CD1c-positive myeloid dendritic cell (primary cell): Measurements from ENCODE around the gene CASP7.
A peak's percentile ranks its signal among the peaks of the same experiment; 100 is the strongest.
"Not testable (repeated sequence)": the region's sequence is repeated elsewhere in the genome, so short reads cannot be mapped to it uniquely, and the experiment has no call there.

Experiments used
- DNase-seq: peaks from one replicate; pipeline ENCODE4 v3.0.0-alpha.2; 2016; ENCODE audit errors: extremely low spot score

CASP7 gene

DNA sequence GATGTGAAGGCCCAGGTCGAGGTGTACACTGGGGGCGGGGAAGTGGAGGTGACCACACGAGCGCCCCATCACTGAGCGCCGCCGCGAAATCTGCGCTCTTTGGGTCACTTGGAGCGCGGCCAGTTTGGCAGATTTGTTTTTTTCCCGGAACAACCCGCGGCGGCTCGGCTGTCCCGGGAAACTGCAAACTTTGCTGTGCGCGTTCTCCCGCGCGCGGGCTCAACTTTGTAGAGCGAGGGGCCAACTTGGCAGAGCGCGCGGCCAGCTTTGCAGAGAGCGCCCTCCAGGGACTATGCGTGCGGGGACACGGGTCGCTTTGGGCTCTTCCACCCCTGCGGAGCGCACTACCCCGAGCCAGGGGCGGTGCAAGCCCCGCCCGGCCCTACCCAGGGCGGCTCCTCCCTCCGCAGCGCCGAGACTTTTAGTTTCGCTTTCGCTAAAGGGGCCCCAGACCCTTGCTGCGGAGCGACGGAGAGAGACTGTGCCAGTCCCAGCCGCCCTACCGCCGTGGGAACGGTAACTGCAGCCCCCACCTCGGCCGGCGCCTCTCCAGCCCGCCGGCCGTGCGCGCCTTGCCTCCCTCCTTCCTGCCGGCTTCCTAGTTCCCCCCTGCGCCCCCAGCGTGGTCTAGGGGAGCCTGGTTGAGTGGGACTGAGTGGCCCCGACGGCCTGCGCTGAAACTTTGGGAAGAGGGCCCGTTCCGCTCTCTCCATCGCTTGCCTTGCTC lies at the start of gene CASP7:
Gene CASP7, plus strand, starts transcription at position 450 of the 727 bp plus-strand sequence. CDS start 17,582 bp downstream, outside the sequence.
- peak; percentile 83 for DNase-seq

DNA sequence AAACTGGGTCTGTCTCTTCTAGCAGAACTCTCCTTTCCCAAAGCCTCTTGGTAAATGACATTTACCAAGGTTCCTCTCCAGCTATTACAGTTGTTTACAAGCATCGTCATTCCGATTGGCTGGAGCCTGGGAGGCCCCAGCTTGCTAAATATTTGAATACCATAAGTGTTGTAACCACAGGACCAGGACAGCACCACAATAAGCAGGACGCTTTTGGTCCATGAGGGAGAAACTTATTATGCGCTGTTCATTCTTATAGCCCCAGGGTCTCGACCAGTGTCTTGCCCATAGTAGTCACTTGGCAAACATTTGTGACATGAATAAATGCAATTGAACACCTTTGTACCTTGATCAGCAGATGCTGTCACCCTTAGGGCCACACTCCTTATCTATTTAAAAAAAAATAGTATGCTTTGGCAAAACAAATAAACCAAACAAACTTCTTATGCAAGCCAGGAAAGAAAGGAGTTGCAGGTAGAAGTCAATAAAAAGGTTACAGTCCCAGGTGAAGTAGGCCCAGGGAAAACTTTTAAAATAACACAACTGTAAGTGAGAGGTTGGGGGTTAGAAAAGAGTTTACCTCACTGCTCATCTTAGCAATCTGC lies 48.7 kb upstream of the CASP7 start:
- no peak for DNase-seq

GRCh38 chr10:113631684-113632367 lies 47.9 kb upstream of the CASP7 start:
- DNase-seq: no peak

DNA sequence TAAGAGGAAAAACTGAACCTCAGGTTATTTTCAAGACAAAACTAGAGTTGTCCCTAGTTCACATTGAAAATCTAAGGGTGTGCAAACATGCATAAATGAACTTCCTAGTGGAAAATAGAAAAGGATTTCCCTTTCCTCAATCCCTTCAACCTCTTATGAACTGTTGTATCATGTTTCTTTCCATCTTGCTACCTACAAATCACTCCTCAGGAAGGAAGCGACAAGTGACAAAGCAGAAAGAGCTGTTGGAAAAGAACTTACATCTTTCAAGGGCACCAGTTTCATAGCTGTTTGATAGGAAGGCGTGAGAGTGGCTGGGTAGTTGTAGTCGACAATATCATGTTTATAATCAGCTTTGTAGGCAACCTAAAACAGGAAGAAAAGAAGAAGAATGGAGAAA lies 39.7 kb upstream of the CASP7 start:
- DNase-seq: no peak

GRCh38 chr10:113641702-113642101 lies 38.0 kb upstream of the CASP7 start:
- no peak for DNase-seq

GRCh38 chr10:113643183-113643582 lies 36.5 kb upstream of the CASP7 start:
- no peak for DNase-seq

DNA sequence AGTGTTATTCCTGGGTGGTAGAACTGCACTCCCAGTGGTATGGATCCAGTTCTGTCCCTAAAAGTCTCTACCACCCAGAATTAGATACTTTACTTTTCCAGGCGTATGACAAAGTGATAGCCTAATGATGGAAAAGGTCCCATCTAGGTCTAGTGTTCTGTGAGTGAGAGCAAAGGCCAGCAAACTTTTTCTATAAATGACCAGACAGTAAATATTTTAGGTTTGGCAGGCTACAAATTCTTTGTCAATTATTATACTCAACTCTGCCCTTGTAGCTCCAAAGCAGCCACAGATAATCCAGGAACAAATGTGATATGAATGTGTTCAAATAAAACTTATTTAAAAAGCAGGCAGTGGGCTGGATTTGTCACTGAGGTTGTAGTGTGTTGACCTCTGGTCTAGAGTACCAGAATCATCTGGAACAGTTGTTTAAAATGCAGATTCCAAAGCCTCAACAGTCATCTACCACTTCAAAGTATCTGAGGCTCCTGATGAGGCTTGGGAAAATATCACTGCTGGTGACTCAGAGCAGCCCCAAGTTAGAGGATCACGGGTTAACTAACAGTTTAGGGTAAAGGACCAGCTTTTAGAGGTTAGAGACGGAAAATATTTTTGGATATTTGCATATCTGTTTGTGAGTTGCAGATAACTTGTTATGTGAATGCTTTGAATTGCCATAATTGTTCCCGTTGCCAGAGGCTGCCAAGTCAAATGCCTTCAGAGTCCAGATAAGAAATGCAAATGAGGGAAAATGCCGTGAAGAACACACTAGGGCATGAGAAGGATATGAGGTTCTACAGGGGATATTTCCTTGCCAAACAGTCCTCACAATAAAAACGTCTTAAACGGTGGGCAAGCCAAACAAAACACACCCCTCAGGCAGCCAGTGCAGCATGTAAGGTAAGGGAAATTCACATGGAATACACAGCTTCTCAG lies 35.3 kb upstream of the CASP7 start:
- DNase-seq: no peak

DNA sequence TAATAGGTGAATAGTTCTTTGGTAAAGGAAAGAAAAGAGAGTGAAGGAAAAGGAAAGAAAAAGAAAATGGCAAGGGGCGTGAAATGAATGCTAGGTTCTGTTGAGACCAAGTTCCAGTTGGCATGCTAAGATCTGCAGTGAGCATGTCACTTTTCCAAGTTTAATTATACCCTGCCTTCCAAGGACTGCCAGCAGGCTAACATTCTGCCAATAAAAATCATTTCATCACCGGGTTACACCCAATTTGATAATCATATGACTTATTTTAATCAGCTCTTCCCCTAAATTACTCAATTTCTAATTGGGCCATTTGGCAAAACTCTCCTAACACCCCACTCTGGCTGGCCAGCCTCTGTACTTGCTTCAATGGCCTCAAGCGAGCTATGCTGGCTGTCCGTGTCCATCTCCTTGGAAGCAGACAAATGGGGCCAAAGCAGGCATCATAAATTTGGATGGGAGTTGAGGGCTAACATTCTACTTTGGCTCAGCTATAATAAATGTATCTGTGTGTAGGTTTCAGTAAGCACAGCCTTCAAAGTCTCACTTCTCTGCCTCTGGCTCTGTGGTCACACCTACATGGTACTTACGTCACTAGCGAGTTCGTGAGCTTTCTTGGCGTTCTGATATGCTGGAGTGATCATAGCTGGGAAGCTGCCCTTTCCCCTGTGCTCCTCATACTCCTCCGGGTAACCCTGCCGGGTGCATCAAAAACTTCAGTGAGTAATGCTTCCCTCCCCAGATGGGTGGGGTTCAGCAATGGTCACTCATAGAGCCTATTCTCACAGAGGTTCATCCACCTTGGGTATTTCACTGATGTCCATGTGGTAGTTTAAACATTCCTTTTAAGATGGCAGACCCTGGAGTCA lies 33.1 kb upstream of the CASP7 start:
- no peak for DNase-seq

- no peak for DNase-seq
Observed at GRCh38 chr10:113647812-113648211, 31.9 kb upstream of the CASP7 start.

GRCh38 chr10:113648478-113648877 lies 31.2 kb upstream of the CASP7 start:
- no peak for DNase-seq

DNA sequence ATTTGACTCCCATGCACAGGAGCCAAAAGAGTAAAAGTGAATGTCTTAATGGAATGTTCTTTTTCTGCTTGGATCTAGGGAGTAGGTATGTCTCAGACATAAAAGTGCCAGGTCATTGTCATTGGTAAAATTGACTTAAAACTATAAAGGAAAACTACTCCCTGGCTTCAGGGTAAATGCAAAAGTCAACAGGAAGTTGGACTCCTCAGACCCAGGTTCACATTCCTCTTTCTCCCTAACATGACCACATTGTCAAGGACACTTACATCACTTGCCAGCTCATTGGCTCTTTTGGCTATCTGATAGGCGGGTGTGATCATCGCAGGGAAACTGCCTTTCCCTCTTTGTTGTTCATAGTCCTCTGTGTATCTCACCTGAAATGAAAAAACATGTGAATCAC lies 29.5 kb upstream of the CASP7 start:
- no peak for DNase-seq

DNA sequence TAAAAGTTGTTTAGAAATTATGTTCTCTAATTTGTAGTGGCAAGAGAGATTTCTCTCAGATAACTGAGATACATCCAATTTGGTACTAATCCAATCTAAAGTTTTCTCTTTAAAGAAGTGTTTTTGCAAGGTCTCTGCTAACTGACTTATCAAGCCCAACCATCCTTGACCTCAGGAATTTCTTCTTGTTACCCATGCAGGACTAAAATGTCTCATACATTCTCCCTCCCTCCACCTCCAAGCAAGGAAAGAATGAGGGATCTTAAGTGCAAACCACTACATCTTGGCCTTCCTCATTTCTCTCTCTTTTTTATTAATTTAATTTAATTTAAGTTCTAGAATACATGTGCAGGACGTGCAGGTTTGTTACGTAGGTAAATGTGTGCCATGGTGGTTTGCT lies 28.7 kb upstream of the CASP7 start:
- DNase-seq: no peak

DNA sequence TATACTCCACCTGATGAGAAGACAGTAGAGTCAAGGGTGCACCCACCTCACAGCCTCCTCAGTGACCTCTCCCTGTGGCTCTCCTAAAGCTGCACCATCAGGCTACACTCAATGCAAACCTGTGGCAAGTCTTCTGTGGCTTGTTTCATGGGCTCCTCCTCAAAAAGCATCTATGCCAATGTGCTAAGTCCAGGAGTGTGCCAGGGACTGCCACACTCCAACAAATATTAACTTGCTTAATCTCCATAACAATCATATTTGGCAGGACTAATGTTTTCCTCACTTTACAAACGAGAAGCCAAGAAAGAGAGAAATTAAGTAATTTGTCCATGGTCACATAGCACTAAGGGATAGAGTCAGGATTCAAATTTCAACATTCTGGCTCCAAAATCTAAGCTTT lies 27.8 kb upstream of the CASP7 start:
- no peak for DNase-seq

DNA sequence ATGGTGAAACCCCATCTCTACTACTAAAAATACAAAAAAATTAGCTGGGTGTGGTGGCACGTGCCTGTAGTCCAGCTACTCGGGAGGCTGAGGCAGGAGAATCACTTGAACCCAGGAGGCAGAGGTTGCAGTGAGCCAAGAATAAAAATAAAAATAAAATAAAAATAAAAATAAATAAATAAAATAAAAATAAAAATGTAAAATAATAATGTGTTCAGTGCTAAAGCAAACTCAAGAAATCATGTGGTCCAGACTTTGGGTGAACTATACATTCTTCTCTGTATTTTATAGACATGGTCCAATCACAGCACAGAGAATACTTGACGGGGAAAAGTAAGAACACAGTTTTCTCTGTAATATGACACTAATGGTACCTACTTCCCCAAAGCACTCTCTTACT lies 27.3 kb upstream of the CASP7 start:
- DNase-seq: not testable (repeated sequence)

DNA sequence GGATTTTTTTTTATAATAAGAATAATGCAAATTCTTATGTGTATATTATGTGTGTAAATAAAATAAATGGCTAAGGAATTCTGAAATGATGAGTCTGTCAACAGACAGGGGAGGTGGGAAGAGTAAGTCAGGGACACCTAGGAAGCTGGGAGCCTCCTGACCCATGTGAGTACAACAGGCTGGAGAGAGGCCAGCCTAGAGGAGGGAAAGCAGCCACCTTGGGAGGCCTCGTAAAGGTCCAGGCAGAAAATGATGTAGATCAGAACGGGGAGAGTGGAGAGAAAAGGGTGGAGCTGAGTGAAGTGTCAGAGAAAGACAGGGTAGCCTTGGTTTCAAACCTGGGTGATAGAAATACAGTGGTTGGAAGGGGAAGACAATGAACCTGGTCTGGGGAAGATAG lies 22.8 kb upstream of the CASP7 start:
- no peak for DNase-seq

DNA sequence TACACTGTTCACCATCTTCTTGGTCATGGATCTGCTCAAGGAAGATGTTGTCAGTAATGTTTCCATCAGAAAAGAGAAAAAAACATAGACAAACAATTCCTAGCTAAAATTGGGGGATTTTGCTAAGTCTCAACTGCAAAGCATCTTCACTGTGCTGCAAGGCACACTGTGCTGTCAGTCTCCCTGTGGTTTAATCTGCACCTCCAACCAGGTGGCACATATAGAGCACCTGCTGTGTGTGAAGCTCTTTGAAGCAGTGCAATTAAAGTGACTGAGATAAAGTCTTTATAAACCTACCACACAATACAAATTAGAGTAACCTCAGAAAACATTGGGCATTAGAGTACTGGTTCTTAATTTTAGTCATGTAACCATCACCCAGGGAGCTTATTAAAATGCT lies 22.2 kb upstream of the CASP7 start:
- DNase-seq: no peak

DNA sequence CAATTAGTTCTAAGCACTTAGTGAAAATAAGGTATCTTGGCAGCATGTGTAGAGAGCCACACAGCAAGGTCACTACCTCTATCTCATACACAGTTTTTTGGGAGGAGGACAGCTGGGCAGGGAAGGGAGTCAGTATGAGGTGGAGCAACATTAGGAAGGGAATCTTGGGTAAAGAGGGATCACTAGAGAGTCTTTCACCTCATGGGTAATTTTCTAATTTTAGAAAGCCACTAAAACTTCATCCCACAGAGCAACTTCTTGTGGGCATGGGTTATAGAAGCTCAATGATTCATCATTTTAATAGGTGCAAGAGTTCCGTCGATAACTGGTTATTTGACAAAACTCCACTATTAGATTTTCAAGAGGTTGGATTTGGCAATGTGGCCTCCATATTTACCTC lies 18.4 kb upstream of the CASP7 start:
- no peak for DNase-seq

- DNase-seq: no peak
Observed at GRCh38 chr10:113663142-113663541, 16.6 kb upstream of the CASP7 start.

- DNase-seq: no peak
Observed at GRCh38 chr10:113663908-113664307, 15.8 kb upstream of the CASP7 start, which contains the start of gene NRAP. NRAP (minus strand) TSS chr10:113664041; CDS start chr10:113663882, 159 bp downstream.

DNA sequence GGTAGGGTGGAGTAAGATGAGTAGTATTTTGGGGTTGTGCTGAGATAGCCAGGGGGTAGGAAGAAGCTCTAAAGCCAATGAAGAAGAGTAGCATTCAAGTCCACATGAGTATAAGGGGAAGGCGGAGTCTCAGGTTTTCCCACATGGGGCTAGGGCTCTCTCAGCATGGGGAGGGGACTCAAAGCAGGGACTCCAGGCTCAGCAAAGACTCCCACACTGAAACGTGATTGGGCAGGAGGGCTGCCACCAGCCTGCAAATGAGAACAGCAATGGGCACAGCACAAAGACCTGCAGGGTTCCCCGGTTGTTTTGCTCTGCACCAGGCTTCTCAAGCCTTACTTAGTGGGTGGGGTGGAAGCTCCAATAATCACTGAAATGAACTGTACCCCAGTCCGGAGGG lies 14.4 kb upstream of the CASP7 start:
- DNase-seq: no peak

DNA sequence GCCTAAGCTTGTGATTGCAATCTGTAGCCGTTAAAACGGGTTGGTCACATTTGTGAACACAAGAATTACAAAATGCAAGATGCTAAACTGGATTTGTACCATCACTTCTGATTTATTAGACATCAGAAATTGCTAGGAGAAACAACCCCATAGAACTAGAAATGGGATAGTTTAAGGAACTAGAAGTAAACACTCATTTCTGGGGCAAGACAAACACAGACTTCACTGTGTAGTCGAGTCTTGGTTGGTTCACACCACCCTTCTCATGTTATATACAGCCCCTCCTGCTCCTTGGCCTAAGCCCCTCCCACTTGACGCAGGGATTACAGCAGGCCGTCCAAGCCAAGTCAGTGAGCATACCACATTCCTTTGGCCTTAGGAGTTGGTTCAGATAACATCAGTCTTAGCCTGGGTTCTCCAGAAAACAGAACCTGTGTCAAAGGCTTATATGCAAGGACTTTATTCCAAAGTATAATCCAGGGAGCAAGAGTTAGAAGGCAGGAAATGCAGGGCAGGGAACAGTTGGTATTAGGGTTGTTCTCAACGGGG lies 13.8 kb upstream of the CASP7 start:
- no peak for DNase-seq
